Stimulated activated CD8-positive, alpha-beta memory T cell treated with anti-CD3 and anti-CD28 coated beads, Interleukin-15, amount 100 ng/mL, for 1 hour (primary cell): ENCODE results near the gene PTPRS.
"Not testable (repeated sequence)": the region's sequence is repeated elsewhere in the genome, so short reads cannot be mapped to it uniquely, and the experiment has no call there.

Experiments used
- DNase-seq: peaks from one replicate; pipeline ENCODE4 v3.0.0-alpha.2; 2020; ENCODE audit warnings: low read depth

PTPRS gene

DNA sequence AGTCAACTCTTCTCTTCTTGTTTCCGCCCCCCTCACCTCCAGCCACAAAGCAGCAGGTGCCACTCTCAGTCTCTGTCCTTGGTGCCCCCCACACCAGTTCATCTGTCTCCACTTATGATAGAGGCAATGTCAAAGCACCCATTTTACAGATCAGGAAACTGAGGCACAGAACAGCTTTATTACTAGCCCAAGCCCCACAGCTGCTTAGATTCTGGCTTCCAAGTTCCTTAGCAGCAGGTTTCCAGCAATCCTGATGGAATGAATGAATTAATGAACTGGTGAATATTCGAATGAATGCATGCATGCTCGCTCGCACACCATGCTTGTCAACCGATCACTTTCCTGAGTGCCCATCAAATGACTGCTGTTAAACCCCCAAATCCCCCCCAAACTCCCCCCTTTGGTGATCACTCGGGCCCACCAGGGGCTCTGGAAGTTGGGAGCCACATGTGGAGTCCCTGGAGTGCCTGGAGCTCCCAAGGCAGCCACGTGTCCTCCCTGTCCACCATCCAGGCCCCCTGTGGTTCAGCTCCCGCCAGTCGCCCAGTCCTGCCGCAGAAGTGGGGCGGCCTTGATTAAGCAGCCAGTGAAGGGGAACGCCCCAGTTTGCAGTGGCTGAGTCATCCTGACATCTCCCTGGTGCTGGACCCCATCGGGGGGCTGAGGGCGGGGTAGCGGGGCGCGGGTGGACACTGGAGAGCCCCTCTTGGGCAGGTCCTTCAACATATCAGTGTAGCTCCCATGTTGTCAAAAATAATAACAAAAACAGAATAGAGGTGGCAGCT, 6.8 kb downstream of the PTPRS start:
- DNase-seq, result no peak

DNA sequence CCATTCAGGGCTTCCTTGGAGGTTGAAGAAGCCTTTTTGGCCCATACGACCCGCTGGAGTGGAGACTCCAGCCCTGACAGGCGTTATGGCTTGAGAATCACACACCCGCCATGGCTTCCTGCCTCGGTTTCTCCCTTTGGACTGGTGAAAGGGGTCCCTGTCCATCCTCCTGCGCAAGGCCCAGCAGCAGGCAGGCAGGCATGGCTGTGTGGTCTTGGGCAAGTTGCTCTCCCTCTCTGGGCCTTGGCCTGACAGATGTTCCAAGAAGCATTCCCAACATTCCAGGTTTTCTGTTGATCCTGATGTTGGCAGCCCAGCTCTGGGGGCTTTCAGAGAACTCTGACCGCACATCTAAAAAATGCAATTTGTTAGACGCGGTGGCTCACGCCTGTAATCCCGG, 8.1 kb downstream of the PTPRS start:
- no peak for DNase-seq

DNA sequence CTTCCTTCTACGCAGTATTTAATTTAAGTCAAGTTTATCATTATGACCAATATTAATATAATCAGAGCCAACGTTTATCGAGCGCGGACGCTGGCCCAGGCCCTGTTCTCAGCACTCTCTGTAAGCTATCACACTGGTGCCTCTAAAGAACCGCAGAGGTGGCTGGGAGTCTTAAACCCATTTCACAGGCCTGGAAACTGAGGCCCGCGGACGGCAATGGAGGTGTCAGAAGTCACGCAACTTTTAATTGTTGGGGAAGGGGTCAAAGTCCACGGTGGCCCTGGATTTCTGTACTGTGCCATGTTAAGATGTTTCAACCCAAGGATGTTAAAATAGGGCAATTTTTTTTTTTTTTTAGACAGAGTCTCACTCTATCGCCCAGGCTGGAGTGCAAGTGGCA, 8.8 kb downstream of the PTPRS start:
- DNase-seq, result no peak

DNA sequence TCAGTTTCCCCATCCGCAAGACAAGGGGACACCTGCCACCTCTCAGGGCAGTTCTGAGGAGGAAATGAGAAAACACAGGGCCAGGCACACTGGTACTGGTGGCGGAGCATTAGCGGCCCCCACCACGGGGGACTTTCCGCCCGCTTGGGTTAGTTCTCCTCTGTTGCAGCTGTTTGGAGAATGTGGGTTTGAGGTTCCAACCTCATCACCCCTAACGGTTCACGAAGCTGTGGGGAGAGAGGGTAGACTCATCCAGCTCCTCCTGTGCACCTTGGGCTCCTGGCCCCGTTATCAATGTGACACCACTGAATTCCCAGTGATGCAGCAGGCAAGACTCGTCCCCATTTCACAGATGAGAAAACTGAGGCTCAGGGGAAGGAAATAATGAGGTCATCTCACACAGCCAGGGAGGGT, 10.3 kb downstream of the PTPRS start:
- DNase-seq, result no peak

DNA sequence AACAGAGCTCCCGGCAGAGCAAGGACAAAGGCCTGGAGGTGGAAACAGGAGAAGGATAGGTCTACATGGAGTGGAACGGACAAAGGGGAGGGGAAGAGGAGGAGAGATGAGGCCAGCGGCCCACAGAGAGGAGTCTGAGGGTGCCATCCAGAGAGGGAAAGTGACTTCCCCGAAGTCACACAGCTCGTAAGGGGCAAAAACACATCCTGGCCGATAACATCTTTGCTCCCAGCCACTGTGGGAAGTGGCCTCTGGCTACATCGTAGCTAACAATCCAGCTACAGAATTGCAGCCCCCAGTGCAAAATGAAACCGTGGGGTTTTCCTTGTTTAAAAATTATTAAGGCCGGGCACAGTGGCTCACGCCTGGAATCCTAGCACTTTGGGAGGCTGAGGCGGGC, 11.5 kb downstream of the PTPRS start:
- no peak for DNase-seq

DNA sequence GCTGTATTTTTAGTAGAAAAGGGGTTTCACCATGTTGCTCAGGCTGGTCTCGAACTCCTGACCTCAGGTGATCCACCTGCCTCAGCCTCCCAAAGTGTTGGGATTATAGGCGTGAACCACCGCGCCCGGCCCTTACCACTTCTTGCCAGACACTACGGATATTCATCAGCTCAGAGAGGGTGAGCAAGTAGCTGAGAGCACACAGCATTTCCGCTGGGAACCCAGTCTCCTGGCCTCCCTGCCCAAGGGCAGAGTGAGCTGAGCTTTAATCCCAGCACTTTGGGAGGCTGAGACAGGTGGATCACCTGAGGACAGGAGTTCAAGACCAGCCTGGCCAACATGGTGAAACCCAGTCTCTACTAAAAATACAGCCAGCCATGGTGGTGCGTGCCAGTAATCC, 12.2 kb downstream of the PTPRS start:
- not testable (repeated sequence) for DNase-seq

DNA sequence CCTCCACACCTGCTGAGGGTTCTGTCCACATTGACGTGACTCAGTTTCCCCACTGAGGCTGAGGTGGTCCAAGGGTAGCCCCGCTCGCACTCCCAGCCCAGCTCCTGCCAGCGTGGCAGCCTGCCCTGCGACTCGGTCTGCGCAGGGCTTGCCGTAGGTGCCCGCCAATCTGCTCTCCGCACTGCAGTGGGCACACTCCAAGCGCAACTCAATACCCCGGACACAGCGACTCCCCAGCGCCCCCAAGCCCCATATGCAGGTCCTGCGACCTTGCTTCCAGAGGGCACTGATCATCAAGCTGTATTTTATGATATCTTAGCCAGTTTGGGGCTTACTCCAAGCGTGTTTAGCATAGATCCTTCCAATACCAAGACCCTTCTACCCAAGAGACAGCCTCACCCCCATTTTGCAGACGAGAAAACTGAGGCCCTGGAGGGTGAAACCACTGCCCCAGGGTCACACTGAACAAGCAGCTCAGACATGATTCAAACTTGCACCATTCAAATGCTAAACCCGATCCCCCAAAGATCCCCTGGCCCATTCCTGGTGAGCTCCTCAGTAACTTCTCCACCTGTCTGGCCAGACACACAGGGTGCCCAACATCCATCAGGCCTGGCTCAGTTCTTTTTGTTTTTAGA, 13.5 kb downstream of the PTPRS start:
- DNase-seq, result no peak

DNA sequence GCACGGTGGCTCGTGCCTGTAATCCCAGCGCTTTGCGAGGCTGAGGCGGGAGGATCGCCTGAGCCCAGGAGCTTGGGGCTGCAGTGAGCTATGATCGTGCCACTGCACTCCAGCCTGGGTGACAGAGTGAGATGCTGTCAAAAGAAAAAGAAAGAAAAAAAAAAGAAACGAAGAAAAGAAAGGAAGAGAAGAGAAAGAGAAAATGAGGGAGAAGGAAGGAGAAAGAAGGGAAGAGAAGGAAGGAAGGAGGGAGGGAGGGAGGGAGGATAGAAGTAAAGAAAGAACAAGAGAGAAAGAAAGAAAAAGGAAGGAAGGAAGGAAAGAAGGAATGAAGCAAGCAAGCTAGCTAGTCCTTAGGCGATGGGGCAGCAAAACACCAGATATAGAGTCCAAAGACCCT, 14.1 kb downstream of the PTPRS start:
- DNase-seq, result no peak

DNA sequence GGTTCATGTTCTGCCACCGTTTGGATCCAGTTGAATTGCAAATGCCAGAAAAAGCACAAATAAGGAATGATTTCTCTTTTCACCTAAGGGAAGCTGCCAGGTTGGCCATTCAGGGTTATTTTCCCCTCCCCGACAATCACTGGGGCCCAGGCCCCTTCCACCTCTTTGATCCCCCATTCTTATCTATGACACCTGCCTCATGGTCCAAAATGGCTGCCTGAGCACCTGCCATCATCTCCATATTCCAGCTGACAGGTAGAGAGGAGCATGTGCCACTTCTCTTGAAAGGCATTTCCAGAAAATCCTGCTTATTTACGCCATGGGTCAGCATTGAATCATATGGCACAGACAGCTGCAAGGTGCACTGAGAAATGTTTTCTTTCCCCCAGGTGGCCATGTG, 15.7 kb downstream of the PTPRS start:
- DNase-seq, result no peak

DNA sequence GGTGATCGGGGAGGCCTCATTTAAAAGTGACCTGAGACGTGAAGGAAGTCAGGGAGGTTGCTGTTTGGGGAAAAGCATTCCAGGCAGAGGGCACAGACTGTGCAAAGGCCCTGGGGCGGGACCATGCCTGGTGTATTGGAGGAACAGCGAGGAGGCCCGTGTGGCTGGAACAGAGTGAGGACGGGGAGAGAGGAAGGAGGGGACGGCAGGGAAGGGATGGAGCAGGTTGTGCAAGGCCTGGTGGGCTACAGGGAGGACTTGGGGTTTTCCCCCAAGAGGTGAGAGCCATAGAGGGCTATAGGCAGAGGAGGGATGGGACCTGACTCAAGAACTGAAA, 17.2 kb downstream of the PTPRS start:
- no peak for DNase-seq

DNA sequence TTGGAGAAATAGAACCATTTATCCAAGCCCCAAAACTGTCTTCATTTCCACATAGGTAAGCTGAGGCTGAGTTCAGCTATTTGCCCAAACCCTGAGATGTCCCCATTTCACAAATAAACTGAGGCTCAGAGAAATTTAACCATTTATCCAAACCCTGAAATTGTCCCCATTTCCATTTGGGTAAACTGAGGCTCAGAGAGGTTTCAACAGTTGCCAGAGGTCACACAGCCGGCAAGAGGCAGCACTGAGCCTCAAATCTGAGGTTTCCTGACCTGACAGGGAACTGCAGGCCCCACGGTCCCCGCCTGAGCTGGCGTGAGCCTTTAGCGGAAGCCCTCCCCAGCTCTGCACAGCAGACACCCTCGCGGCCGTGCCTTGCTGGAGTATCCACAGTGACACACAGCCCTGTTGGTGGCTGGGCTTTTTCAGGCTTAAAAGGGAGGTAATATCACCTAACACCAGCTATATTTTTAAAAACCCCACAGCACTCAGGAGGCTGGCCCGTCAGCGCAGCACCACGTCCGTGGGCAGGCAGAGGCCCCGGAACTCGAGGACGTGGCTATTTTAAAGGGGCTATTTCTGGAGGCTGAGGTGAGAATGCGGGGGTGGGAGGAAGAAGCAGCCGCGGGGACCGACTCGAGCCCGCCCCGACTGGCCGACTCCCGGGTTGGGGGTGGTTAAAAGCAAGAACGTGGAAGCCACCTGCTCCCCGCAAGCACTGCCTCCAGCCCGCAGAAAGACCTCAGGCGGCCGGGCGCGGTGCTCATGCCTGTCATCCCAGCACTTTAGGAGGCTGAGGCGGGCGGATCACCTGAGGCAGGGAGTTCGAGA, 18.5 kb downstream of the PTPRS start:
- no peak for DNase-seq

DNA sequence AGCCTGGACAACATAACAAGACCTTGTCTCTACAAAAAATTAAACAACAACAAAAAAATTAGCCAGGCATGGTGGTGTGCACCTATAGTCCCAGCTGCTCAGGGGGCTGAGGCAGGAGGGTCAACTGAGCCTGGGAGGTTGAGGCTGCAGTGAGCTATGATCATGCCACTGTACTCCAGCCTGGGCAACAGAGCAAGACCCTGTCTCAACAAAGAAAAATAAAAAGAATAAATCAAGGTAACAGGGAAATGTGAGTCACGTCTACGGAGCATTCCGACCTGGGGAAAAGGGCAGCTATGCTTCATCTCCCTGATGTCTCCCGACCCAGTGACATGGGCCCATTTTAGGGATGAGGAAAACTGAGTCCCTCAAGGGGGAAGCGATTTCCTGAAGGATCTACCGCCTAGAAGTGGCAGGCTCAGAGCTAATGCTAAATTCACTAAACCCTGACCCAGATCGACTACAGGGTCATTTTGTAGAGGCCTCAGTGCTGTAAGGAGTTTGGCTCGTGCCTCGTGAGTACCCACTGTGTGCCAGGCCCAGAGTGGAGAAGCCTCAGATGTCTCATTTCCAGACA, 19.5 kb downstream of the PTPRS start:
- DNase-seq, result no peak

DNA sequence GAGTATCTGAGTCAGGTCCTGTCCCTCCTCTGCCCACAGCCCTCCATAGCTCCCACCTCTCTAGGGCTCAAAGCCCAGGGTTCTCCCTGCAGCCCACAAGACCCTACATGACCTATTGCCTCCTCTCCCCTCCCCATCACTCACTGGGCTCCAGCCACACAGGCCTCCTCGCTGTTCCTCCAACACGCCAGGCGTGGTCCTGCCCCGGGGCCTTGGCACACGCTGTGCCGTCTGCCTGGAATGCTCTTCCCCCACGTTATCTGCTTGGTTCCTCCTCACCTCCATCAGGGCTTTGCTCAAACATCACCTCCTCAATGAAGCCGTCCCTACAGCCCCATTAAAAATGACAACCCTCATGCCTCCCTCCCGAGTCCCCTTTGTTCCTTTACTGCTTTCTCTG, 21.1 kb downstream of the PTPRS start:
- no peak for DNase-seq

DNA sequence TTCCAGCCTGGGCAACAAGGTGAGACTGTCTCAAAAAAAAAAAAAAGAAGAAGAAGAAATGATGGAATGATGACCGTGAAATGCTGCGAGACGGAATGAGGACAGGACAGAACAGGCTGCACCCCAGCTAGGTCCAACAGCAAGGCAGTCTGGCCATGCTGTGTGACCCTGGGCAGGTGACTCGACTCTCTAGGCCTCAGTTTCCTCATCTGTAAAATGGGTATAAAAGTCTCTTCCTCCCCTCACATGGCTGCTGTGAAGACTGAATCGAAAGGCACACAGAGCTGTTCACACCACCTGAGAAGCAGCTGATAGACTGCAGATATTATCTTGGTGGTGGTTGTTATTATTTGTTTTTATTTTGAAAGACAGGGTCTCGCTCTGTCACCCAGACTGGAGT, 22.3 kb downstream of the PTPRS start:
- DNase-seq, result no peak

DNA sequence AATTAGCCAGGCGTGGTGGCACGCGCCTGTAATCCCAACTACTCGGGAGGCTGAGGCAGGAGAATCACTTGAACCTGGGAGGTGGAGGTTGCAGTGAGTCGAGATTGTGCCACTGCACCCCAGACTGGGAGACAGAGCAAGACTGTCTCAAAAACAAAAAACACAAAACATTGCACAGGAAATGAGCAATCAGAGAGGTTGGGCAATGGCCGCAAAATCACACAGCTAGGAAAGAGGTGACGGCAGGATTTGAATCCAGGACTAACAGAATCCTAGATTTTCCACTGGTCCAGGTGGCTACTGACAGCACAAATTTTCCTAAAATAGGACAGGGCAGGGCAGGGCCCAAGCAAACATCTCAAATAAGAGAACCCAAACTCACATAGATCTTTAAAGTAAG, 23.3 kb downstream of the PTPRS start:
- no peak for DNase-seq

DNA sequence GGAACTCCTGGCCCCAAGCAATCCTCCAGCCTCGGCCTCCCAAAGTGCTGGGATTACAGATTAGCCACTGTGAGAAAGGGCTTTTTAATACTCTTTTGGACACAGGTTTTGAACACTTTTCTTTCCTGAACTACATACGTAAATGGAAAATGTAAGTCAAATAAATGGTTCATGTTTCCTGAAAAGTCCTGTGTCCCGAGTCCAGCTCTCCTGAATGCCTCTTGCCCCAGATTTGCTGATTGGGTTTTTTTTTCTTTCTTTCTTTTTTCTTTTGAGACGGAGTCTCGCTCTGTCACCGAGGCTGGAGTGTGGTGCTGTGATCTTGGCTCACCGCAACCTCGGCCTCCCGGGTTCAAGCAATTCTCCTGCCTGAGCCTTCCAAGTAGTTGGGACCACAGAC, 24.5 kb downstream of the PTPRS start:
- no peak for DNase-seq

DNA sequence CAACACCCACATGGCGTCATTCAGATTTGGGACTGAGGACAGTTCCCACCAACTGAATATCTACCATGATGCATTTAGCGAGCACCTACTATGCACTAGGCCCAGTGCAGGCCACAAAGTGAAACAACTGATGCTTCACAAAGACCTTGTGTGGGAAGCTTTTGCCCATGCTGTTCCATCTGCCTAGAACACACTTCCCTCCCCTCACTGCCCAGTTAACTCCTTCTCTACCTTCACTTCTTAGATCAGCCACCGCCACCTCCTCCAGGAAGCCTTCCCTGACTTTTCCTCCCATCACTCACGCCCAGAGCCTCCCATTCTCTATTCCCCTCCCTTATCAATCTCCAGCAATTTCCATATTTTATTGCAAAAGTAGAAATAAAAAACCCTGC, 25.7 kb downstream of the PTPRS start:
- no peak for DNase-seq

DNA sequence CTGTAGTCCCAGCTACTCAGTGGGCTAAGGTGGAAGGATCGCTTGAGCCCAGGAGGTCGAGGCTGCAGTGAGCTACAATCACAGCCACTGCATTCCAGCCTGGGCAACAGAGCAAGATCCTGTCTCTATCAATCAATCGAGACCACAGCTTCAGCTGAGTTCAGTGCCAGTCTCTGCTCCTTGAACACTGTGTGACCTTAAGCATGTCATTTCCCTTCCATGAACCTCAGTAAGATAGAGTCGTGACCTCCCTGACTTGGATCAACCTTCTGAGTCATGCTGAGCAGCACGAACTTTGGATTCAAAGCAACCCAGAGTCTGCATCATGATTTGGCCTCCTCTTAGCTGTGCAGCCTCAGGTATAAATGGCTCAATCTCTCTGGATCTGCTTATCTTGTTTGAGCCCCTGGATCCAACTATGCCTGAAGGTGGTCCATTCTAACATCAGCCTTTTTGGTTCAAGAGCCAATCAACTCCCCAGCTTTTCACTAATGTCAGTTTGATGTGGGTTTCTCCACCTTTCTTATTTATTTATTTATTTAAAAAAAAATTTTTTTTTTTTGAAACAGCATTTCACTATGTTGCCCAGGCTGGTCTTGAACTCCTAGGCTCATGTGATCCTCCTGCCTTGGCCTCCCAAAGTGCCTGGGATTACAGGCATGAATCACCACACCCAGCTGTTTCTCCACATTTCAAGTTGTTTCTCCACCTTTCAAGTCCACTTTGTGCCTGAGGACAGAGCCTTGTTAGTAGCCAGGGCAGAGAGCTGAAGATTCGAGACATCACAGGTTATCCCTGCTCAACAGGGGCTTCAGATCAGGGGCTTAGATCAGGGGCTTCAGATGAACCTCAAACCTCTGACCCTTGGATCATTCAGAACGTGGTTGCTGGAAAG, 26.4 kb downstream of the PTPRS start:
- no peak for DNase-seq

DNA sequence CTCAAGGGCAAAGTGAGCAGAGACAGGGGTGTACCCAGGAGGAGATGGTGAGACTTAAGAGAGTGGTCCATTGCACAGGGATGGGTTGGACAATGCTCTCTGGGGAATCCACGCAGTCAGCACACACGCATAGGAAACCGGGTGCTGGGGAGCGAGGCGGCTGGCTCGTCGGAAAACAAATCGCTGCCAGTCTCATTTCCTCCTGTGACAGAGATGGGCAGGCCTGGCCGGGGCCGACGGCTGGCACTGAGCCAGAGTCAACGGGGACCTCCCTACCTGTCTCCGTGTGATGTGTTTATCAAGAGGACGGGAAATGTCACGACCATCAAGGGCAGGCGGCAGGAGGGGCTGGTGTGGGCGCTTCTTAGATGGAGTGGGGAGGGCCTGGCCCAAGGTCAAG, 27.3 kb downstream of the PTPRS start:
- no peak for DNase-seq

DNA sequence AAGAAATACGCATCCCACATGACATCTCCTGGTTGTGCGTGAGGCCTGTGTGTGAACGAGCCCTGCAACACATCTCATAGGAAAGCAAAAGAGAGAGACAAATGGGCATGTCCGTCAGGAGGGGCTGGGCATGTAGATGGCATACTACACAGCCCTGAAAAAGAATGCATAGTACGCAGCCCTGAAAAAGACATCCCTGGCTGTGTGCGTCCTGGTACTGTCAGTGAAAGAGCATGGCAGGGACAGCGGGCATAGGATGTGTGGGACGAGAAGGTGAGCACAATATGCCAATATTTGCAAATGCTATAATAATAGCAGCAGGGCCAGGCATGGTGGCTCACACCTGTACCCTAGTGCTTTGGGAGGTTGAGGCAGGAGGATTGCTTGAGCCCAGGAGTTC, 28.6 kb downstream of the PTPRS start:
- no peak for DNase-seq

DNA sequence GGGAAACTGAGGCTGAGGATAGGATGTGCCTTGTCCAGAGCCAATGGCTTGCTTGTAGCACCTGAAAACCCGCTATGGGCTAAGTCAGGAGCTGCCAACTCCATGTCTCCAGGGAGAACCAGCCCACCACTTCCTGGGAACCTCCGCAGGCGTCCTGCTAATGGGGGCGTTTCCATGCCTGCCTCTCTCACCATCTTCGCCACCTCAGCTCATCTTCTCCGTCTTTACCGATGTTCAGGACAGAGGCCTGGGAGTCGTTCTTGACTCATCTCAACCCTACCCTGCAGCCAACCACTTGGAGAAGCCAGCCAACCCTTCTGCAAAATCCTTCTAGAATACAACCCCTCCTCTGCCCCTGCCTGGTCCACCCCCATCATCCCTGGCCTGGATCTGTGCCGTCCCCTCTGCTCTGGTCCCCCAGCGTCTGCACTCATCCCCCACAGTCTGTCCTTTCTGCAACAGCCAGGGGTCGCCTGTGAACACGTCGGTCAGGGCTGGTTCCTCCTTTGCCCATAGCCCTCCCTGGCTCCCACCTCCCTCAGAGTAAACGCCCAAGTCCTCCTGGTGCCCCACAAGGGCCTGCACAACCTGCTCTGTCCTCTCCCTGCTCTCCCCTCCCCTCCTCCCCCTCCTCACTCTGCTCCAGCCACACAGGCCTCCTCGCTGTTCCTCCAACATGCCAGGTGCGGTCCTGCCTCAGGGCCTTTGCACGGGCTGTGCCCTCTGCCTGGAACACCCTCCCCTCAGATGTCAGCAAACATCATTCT, 31.0 kb downstream of the PTPRS start:
- no peak for DNase-seq
